T-helper 22 cell (primary cell): Measurements from ENCODE around the gene CD68.

Source experiments
- DNase-seq: peaks from one replicate; pipeline ENCODE4 v3.0.0-alpha.2; 2020; ENCODE audit warnings: low read depth

CD68 gene

GRCh38 chr17:7579001-7579833 lies at the start of gene CD68:
TSS of gene CD68 (plus strand) at chr17:7579638. CDS start at chr17:7579678, 40 bp downstream.
- peak; percentile 25 for DNase-seq

DNA sequence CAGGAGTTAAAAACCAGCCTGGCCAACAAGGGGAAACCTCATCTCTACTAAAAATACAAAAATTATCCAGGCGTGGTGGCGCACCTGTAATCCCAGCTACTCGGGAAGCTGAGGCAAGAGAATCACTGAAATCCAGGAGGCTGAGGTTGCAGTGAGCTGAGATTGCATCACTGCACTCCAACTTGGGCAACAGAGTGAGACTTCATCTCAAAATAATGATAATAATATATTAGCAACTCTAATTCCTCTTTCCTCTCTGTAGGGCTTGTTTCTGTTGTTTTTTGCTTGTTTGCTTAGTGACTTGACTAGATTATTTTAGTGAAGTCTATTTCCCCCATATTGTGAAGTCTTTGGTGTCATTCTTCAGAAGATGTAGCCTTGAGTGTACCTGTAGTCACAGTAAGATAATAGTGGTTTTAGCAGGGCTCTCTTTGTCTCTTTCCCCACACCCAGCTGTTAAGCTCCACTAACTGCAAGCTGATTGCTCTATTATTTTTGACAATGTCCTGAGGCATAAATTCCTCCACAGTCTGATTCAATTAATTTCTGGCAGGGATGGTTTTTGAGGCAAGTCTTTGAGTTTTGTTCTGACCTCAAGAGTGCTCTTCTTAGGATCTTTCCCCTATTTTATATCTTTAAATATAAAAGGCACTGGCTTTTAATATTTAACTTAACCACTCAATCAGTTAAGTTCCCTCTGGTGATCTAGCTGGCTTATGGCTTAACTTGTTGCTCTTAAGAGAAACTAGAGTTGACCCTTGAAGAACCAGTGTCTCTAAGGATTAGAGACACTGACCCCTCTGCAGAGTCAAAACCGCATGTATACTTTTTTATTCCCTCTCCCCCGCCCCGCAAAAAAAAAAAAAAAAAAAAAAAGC lies 49.2 kb upstream of the CD68 start:
- no peak for DNase-seq

- no peak for DNase-seq
Observed at GRCh38 chr17:7538050-7538449, 41.4 kb upstream of the CD68 start.

DNA sequence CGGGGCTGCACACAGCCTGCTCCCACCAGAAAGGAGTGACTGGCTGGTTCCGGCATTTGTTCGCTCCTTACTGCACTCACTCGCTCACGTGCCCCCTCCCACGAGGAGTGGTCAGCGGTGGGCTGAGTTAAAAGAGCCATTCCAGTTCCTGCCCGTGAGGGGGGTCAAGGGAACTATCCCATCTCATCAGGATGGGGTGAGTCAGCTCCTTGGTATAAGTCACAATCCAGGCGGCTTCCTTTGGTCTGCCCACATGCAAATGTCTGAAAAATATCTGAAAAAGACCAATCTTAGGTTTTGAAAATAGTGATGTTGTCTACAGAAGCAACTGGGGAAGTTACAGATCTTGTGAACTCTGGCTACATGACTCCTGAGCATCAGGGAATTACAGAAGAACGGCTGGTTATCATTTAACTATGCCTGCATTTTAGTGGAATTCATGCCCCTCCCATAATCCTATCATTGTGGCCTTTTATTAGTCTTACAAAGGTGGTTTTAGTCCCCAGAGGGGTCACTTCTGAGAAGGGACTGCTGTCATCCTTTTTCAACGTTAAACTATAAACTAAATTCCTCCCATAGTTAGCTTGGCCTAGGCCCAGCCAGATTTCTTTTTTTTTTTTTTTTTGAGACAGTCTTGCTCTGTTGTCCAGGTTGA lies 40.4 kb upstream of the CD68 start:
- DNase-seq, result no peak

DNA sequence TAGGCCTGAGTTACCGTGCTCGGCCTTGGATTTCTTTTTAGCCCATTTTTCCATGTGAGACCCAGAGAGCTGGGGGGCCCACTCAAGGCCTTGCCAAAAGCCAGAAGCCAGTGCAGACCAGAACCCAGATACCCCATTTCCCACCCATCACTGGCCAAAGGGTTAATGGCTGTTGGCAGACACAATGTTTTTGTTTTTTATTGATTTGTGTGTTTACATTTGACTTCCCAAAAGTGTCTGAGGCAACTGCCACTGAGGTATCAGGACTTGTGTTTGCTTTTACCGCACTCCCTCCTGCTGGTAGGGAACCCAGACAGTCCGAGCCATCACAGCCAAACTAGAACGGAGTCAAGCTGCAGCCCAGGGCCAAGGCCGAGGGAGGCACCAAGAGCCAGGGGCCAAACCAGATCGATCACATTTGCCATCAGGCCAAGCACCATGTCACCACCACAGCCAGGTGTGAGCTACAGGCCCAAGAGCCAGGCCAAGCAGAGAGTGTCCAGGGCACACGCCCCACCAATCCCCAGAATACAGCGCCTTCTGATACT lies 38.3 kb upstream of the CD68 start:
- DNase-seq, result no peak

DNA sequence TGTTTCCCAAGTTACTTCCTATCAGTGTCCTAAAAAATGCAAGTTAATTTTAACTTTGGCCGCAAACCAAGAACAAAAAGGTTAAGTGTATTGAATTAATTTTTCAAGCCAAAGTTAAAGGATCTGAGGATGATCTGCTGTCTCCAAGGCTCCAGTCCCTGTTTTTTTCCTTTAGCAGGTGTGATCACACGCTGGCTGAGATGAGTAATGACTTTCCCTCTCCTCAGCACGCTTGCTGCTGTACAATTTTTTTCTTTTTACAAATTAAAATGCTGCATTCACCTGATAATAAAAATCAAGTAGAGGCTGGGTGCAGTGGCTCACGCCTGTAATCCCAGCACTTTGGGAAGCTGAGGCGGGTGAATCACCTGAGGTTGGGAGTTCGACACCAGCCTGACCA lies 34.5 kb upstream of the CD68 start:
- no peak for DNase-seq

DNA sequence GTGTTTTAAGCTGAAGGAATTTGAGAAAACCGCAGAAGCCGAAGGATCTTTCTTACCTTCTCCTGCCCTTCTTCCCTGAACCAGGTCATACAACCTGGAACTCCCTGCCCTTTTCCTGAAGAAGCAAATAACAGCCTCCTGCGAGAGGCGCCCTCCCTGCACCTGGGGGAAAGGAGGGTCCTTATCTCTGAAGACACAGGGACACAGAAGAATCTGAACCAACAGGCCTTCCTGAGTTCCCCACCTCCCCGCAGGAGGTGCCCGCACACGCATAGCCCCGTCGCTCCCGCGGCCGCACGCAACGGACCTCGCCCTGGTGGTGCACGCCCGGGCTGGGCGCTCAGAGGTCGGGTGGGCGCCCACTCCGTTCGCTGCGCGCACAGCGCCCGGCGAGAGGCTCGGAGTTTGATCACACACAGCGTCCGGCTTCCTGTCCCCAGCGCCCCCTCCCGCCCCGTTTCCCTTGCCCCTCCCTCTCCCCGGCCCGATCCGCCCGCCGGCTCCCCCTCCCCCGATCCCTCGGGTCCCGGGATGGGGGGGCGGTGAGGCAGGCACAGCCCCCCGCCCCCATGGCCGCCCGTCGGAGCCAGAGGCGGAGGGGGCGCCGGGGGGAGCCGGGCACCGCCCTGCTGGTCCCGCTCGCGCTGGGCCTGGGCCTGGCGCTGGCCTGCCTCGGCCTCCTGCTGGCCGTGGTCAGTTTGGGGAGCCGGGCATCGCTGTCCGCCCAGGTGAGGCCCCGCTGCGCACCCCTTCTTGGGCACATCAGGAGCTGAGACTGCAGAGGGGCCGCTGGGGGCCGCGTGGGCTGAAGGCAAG lies 30.6 kb upstream of the CD68 start, which contains the start of gene TNFSF12:
TSS of gene TNFSF12 (plus strand) at position 474 of the 816 bp plus-strand sequence. CDS start at position 570, 96 bp downstream.
- DNase-seq, result peak; percentile 42

DNA sequence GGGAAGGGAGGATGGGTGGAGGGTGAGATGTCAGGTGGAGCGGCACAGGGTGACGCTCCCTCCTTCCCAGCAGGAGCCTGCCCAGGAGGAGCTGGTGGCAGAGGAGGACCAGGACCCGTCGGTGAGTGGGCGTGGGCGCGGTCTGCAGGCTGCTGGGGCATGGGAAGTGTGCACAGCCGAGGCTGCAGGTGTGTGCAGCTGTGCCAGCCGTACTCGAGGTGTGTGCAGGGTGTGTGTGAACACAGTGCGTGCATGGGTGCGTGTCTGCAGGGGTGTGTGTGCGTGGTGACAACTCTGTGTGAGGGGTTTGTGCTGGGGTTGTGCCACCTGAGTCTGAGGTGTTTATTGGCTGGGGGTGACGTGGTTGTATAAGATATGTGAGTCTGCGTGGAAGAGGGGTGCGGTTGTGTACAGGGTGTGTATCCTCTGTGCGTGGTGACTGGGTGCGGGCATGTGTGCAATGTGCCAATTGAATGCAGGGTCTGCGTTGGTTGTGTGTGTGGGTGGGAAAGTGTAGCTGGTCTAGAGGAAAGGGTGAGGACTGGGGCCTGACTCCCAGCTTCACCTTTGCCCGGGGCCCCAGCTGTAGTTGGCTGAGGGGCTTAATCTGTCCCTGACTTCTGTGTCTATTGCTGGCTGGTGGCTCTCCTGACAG lies 29.9 kb upstream of the CD68 start:
- no peak for DNase-seq

GRCh38 chr17:7550344-7550743 lies 29.1 kb upstream of the CD68 start:
- no peak for DNase-seq

- no peak for DNase-seq
Observed at GRCh38 chr17:7551396-7551795, 28.0 kb upstream of the CD68 start.

- DNase-seq, result peak; percentile 27
Observed at GRCh38 chr17:7552621-7553051, 26.8 kb upstream of the CD68 start.

- DNase-seq, result no peak
Observed at GRCh38 chr17:7553356-7553755, 26.1 kb upstream of the CD68 start.

- DNase-seq, result no peak
Observed at GRCh38 chr17:7555320-7555948, 24.0 kb upstream of the CD68 start.

DNA sequence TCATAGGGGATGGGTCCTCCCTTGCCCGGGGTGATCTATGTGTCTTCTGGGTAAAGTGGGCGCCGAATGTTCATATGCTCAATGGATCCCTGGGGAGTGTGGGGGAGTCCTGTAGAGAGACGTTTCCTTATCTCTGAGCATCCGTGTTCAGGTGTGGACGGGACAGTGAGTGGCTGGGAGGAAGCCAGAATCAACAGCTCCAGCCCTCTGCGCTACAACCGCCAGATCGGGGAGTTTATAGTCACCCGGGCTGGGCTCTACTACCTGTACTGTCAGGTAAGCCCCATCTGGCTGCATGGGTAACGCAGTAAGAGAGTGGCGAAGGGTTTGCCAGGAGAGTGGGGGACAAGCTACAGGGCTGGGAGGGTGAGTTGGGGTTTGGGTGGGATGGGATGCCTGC lies 22.8 kb upstream of the CD68 start:
- no peak for DNase-seq

- no peak for DNase-seq
Observed at GRCh38 chr17:7557147-7557764, 22.2 kb upstream of the CD68 start.

- no peak for DNase-seq
Observed at GRCh38 chr17:7557775-7558543, 21.5 kb upstream of the CD68 start.

- DNase-seq, result no peak
Observed at GRCh38 chr17:7558544-7559319, 20.7 kb upstream of the CD68 start, which contains the start of gene TNFSF13. TSS of gene TNFSF13 (plus strand) at chr17:7558750. CDS start at chr17:7559040, 290 bp downstream.
